ENCODE measurements around the gene BCL6B.

Gene BCL6B

GRCh38 chr17:7064261-7064660 lies 41.4 kb downstream of the BCL6B start:
- DNase-seq = no peak

GRCh38 chr17:7067198-7067597 lies 44.3 kb downstream of the BCL6B start:
- DNase-seq = no peak

GRCh38 chr17:7068268-7068667 lies 45.4 kb downstream of the BCL6B start:
- no peak for DNase-seq

- no peak for DNase-seq
Observed at GRCh38 chr17:7070712-7071111, 47.9 kb downstream of the BCL6B start.

DNA sequence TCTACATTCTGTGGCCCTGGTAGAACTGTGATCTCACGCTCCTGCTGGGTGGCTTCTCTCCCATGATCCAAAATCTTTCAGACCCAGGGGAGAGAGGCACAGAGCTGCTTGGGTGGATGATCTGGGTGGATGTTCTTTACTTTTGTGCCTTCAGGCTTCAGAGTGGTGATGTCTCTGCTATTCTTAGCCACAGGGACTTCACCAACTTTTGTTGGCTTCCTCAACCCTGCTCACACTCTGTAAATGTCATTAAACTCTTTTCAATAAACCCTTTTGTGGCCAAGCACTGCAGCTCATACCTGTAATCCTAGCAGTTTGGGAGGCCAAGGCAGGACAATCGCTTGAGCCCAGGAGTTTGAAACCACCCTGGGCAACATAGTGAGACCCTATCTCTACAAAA lies 49.6 kb downstream of the BCL6B start:
- no peak for DNase-seq

GRCh38 chr17:7074931-7075330 lies 52.1 kb downstream of the BCL6B start:
- no peak for DNase-seq

- DNase-seq = no peak
Observed at GRCh38 chr17:7077911-7078546, 55.2 kb downstream of the BCL6B start.

- DNase-seq = no peak
Observed at GRCh38 chr17:7078711-7079110, 55.9 kb downstream of the BCL6B start.
